ENCODE data around the gene PNKD.

- TF ChIP-seq, protein P1, sequence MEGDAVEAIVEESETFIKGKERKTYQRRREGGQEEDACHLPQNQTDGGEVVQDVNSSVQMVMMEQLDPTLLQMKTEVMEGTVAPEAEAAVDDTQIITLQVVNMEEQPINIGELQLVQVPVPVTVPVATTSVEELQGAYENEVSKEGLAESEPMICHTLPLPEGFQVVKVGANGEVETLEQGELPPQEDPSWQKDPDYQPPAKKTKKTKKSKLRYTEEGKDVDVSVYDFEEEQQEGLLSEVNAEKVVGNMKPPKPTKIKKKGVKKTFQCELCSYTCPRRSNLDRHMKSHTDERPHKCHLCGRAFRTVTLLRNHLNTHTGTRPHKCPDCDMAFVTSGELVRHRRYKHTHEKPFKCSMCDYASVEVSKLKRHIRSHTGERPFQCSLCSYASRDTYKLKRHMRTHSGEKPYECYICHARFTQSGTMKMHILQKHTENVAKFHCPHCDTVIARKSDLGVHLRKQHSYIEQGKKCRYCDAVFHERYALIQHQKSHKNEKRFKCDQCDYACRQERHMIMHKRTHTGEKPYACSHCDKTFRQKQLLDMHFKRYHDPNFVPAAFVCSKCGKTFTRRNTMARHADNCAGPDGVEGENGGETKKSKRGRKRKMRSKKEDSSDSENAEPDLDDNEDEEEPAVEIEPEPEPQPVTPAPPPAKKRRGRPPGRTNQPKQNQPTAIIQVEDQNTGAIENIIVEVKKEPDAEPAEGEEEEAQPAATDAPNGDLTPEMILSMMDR (IDR thresholded peaks at IDR 0.05), result peak; percentile 93 to 98 (median 94)
- no peak for TF ChIP-seq POLR2A (IDR thresholded peaks at IDR 0.05)
Observed at GRCh38 chr2:218301176-218301819, 31.0 kb downstream of the PNKD start.
